ENCODE results near the gene MGAM2.
A peak's percentile ranks its signal among the peaks of the same experiment; 100 is the strongest.

The MGAM2 gene

DNA sequence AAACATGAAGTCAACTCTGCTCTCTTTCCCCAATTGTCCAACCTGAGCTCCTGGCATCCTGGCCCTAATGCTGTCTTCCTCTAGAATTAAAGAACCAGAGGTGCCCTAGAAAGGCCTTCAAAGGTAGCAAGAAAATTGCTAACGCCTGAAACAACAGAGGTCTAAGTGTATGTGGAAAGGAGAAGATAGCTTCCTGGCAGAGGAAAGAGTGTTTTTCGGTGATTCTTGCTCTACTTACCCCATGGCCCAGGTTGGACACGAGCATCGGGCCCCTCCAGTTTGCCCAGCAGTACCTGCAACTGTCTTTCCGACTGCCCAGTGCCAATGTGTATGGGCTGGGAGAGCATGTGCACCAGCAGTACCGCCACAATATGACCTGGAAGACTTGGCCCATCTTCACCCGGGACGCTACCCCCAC, 22.2 kb downstream of the MGAM2 start:
- no peak for TF ChIP-seq POLR2AphosphoS5 (IDR thresholded peaks at IDR 0.05; ENCODE audit: low read depth)
- TF ChIP-seq, protein P1, sequence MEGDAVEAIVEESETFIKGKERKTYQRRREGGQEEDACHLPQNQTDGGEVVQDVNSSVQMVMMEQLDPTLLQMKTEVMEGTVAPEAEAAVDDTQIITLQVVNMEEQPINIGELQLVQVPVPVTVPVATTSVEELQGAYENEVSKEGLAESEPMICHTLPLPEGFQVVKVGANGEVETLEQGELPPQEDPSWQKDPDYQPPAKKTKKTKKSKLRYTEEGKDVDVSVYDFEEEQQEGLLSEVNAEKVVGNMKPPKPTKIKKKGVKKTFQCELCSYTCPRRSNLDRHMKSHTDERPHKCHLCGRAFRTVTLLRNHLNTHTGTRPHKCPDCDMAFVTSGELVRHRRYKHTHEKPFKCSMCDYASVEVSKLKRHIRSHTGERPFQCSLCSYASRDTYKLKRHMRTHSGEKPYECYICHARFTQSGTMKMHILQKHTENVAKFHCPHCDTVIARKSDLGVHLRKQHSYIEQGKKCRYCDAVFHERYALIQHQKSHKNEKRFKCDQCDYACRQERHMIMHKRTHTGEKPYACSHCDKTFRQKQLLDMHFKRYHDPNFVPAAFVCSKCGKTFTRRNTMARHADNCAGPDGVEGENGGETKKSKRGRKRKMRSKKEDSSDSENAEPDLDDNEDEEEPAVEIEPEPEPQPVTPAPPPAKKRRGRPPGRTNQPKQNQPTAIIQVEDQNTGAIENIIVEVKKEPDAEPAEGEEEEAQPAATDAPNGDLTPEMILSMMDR (IDR thresholded peaks at IDR 0.05; ENCODE audit: insufficient read depth, low read length), result no peak
- TF ChIP-seq GABPA (IDR thresholded peaks at IDR 0.05; ENCODE audit: low read depth), result no peak
- TF ChIP-seq, protein P2, sequence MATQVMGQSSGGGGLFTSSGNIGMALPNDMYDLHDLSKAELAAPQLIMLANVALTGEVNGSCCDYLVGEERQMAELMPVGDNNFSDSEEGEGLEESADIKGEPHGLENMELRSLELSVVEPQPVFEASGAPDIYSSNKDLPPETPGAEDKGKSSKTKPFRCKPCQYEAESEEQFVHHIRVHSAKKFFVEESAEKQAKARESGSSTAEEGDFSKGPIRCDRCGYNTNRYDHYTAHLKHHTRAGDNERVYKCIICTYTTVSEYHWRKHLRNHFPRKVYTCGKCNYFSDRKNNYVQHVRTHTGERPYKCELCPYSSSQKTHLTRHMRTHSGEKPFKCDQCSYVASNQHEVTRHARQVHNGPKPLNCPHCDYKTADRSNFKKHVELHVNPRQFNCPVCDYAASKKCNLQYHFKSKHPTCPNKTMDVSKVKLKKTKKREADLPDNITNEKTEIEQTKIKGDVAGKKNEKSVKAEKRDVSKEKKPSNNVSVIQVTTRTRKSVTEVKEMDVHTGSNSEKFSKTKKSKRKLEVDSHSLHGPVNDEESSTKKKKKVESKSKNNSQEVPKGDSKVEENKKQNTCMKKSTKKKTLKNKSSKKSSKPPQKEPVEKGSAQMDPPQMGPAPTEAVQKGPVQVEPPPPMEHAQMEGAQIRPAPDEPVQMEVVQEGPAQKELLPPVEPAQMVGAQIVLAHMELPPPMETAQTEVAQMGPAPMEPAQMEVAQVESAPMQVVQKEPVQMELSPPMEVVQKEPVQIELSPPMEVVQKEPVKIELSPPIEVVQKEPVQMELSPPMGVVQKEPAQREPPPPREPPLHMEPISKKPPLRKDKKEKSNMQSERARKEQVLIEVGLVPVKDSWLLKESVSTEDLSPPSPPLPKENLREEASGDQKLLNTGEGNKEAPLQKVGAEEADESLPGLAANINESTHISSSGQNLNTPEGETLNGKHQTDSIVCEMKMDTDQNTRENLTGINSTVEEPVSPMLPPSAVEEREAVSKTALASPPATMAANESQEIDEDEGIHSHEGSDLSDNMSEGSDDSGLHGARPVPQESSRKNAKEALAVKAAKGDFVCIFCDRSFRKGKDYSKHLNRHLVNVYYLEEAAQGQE (IDR thresholded peaks at IDR 0.05; ENCODE audit: insufficient replicate concordance, low read depth), result no peak
- TF ChIP-seq SPI1 (IDR thresholded peaks at IDR 0.05; ENCODE audit: borderline replicate concordance, low read depth), result no peak
- H3K27me3 ChIP-seq (ENCODE audit: insufficient read depth, poor library complexity, severe bottlenecking), result no peaks in the 10 kb centered on the region
- no peak for DNase-seq (ENCODE audit: low read depth in 1 of 2, low spot score in 1 of 2)
- no peak overlapping the region for H3K4me3 ChIP-seq (replicated peaks; ENCODE audit: insufficient read depth, low read length)
- H3K27ac ChIP-seq (replicated peaks), result no peak overlapping the region

DNA sequence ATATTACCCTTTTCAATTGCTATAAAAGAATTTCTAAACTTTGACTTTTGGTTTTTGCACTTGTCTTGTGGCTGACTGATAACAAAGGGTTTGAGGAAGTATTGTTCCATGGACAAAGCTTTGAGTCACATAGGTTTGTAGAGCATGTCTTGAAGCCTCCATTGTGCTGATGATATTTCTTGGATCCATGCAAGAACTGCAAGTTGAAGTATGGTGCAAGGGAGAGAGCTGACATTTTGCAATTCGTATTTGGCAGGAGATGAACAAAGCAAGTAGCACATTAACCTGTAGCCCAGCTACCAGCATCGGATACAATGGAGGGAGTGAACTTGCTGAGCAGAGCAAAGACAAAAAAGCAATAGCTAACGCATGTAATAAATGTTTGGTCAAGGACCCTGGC, 23.4 kb downstream of the MGAM2 start:
- Histone ChIP-seq H3K27me3 (ENCODE audit: insufficient read depth, poor library complexity, severe bottlenecking) (no peaks in the 10 kb centered on the region), H3K27ac (replicated peaks) (peak overlapping the region; percentile 46), H3K4me3 (replicated peaks; ENCODE audit: insufficient read depth, low read length) (no peak overlapping the region)
- DNase-seq (ENCODE audit: low read depth in 1 of 2, low spot score in 1 of 2), result peak; percentile 16 to 70
- TF ChIP-seq SPI1 (IDR thresholded peaks at IDR 0.05; ENCODE audit: borderline replicate concordance, low read depth), result no peak
- TF ChIP-seq, protein P2 (IDR thresholded peaks at IDR 0.05; ENCODE audit: insufficient replicate concordance, low read depth), result peak; percentile 17
- TF ChIP-seq POLR2AphosphoS5 (IDR thresholded peaks at IDR 0.05; ENCODE audit: low read depth), result no peak
- TF ChIP-seq, protein P1 (IDR thresholded peaks at IDR 0.05; ENCODE audit: insufficient read depth, low read length), result no peak
- no peak for TF ChIP-seq GABPA (IDR thresholded peaks at IDR 0.05; ENCODE audit: low read depth)

DNA sequence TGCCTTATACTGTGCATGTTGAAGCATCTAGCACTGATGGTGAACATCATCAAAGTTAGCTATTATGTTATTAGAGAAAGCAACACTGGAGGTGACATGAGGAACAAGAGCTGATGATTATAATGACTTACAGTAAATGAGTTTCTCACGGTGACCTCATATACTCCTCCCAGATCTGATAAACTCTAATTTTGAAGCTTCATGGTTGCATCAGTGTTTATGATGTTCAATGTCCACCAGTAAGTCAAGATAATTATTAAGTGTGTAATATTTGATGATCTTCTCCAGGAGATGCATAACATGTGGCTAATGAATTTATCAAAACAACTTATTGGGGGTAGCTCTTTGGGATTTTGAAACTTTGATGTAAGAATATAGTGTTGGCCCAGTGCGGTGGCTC, 27.5 kb downstream of the MGAM2 start:
- H3K27me3 ChIP-seq (ENCODE audit: insufficient read depth, poor library complexity, severe bottlenecking), result no peaks in the 10 kb centered on the region
- DNase-seq (ENCODE audit: low read depth in 1 of 2, low spot score in 1 of 2), result no peak
- no peak for TF ChIP-seq SPI1 (IDR thresholded peaks at IDR 0.05; ENCODE audit: borderline replicate concordance, low read depth)
- TF ChIP-seq, protein P1 (IDR thresholded peaks at IDR 0.05; ENCODE audit: insufficient read depth, low read length), result no peak
- TF ChIP-seq POLR2AphosphoS5 (IDR thresholded peaks at IDR 0.05; ENCODE audit: low read depth), result no peak
- TF ChIP-seq, protein P2 (IDR thresholded peaks at IDR 0.05; ENCODE audit: insufficient replicate concordance, low read depth), result no peak
- no peak for TF ChIP-seq GABPA (IDR thresholded peaks at IDR 0.05; ENCODE audit: low read depth)

More for the DNA sequence above, 27.5 kb downstream of the MGAM2 start:
- Histone ChIP-seq H3K27ac (replicated peaks) (no peak overlapping the region), H3K4me3 (replicated peaks; ENCODE audit: insufficient read depth, low read length) (no peak overlapping the region)

Measured in HL-60 (cell line).